Ecto neural progenitor cell (in vitro differentiated cells): ENCODE results near the gene KIF26B.

ENCODE experiments used
- DNase-seq: peaks from one replicate; pipeline ENCODE4 v3.0.0-alpha.2; 2018; ENCODE audit warnings: low spot score

KIF26B gene

GRCh38 chr1:245465666-245466065 lies 310.9 kb downstream of the KIF26B start:
- DNase-seq: no peak

DNA sequence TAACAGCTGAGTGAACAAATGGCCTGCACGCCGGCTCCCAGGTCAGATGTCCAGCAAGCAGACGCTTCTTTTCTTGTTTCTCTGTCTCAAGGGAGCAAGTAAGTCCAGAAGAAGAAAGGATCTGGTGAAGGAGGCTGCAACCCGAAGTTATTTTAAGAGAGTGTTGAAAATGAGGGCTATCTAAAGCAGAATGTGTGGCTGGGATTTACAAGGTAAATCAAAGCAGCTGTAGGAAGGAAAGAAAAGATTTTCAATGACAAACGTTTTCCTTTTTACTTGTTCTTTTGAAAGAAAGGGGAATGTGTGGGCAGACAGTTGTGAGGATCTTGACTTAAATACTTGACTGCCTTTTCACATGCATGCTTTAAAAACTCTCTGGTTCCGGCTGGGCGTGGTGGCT lies 311.5 kb downstream of the KIF26B start:
- DNase-seq: no peak

GRCh38 chr1:245467804-245468203 lies 313.0 kb downstream of the KIF26B start:
- DNase-seq: no peak

DNA sequence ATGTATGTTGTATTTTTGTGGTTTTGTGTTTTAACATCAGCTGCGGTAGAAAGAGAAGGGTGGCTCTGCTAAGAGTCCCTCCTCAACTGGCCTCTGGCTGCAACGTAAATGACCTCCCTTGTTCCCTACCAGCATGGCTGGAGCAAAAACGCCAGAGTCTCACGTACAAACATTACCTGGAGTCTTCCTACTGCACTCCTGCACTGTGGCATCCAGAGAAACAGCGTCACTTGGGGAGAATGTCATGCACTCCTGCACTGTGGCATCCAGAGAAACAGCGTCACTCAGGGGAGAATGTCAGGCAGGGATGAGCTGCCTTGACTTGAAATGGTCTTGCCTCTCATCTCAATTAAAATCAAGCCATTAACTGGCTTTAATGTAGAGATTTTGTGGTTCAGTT lies 314.2 kb downstream of the KIF26B start:
- DNase-seq: no peak

GRCh38 chr1:245469734-245470133 lies 314.9 kb downstream of the KIF26B start:
- no peak for DNase-seq

- no peak for DNase-seq
These were observed 320.3 kb downstream of the KIF26B start for GRCh38 chr1:245475126-245475525.

DNA sequence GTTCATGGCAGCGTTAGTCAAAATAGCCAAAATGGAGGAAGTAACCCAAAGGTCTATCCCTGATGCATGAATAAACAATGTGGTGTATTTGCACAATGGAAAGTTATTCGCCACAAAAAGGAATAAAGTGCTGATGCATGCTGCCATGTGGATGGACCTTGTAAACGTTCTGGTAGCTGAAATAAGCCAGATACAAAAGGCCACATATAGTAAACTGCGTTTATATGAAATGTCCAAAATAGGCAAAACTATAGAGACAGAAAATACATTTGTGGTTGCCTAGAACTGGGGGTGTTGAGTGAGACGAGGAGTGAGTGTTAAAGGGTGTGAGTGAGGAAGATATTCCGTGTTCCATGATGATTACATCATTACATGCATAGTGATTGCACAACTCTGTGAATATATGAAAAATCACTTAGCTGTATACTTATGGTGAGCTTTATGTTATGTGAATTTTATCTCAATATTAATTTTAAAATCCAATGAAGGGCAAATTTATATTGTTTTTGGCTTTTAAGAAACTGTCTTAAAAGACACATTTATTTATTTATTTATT lies 321.3 kb downstream of the KIF26B start:
- no peak for DNase-seq

DNA sequence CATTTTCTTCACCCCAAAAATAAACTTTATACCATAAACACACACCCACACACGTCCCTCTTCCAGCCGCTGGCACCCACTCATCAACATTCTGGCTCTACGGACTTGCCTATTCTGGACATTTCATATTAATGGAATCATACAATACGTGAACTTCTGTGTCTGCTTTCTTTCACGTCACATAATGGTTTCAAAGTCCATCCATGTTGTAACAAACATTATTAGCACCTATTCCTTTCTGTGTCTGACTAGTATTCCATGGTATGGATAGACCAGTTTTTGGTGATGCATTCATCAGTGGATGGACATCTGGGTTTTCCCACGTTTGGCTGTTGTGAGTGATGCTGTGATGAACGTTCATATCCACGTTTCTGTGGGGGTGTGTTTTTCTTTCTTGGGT lies 323.2 kb downstream of the KIF26B start:
- no peak for DNase-seq

DNA sequence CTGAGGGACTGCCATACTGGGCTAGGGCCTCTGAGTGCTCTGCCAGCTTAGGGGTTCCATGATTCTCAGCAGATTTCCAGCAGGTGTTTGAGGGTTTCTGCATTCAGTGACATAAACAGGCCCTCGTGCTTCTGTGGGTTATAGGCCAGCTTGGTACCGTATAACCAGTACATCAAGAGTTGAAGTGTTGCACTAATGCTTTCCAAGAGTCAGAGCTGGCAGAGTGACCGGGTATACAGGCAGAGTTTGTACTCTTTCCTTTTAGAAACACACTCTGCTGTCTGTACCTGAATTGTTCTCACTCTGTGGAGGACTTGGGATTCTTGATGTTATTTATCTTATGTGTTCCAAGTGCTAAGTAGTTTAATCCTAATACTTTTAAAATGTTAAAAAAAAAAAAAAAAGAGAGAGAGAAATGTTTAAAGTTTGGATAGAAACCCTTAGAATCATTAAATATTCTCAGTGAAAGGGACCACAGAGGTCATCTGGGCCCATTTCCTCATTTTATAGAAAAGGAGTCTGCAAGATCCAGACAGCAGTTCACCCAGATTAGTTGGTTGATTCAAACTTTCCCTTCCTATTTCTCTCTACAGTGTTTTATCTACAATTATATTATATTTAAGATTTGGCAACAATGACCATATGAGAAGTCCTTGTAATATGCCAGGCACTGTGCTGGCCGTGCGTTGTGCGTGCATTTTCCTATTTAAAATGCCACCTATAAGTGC lies 325.8 kb downstream of the KIF26B start:
- DNase-seq: no peak

- no peak for DNase-seq
These were observed 326.5 kb downstream of the KIF26B start for GRCh38 chr1:245481261-245481660.

DNA sequence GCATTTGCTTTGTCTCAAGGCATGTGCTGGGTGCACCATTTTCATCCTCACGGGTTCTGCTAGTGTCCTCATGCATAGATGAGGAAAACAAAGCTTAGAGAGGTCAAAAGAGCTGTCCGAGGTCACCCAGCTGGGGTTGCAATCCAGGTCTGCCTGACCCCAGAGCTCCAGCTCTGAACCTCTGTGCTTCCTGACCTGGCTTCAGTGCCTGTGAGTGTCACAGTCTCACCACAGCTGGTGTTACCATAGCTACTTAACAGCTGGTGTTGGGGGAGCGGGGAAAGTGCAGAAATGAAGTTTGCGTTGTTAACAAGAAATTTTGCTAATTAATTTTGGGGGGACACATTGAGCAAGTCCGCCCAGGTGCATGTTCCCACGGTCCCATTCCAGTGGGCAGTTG lies 328.5 kb downstream of the KIF26B start:
- DNase-seq: no peak

GRCh38 chr1:245484176-245484575 lies 329.4 kb downstream of the KIF26B start:
- DNase-seq: no peak

DNA sequence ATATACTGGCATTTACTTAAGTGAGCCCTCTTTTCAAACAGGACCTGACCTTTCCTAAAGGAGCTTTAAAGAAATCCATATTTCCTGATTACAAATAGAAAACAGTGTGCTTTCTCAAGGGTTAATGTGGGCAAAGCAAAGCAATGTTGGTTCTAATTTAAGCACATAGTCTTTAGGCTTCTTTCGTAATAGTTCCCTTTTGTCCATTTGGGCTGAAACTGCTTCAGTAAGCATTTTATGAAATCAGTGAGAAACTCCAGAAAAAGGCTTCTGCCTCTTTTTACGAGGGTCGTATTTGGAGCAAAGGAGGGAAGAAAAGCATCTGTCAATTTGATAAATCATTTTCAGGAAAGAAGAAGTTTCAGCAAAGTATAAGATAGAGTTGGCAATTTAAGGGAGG lies 331.2 kb downstream of the KIF26B start:
- no peak for DNase-seq

- no peak for DNase-seq
These were observed 332.1 kb downstream of the KIF26B start for GRCh38 chr1:245486775-245487470.

GRCh38 chr1:245488346-245489129 lies 333.8 kb downstream of the KIF26B start:
- DNase-seq: no peak

DNA sequence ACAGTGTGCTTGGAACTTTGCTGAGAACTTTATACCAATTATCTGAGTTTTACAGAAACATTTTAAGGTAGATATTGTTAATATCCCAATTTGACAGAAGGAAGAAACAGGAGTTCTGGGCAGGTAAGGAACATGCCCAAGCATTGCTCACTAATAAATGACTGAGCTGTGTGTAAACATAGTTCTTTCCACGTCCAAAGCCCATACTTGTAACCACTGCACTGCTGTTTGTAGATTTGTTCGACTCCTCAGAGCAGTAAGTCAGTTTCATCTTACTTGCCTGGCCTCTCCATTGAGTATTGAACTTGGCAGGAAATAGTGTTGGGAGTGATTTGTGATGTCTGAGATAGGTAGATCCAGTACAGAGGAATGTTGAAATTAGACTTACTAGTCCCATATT lies 335.1 kb downstream of the KIF26B start:
- DNase-seq: no peak

DNA sequence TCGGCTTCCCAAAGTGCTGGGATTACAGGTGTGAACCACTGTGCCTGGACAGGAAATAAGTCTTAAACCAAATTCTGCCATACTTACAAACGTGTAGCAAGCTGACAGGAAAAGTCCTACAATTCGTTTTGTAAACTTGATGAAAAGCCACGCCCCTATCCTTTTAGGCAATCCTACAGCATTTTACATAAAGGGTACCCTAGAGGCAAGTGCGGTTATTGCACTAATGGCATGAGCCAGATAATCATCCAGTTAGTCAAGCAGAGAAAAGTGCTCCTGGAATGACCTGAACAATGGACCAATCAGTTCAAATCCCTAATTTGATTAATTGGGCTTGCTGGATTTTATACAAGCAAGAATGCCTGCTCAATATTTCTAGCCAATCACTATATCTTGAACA lies 338.2 kb downstream of the KIF26B start:
- no peak for DNase-seq

GRCh38 chr1:245495681-245496080 lies 340.9 kb downstream of the KIF26B start:
- no peak for DNase-seq

DNA sequence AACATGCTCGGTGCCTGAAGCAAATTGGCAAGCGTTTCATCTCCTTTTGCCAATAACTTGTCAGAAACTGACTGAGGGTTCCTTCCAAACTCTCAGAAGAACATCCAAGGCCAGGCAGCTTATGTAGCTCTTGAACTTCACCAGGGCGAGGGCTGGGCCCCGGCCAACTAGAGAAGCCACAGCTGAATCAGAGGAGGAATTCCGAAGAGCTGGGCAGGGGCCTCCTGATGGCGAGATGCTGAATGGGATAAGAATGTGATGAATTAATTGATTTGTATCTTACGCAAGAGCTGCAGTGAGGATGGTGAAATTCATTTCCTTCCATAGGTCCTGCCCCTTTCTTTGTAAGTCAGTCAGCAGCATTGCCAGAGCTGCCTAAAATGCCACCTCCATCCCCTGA lies 345.8 kb downstream of the KIF26B start:
- DNase-seq: no peak

GRCh38 chr1:245501633-245502032 lies 346.8 kb downstream of the KIF26B start:
- DNase-seq: no peak

GRCh38 chr1:245503548-245503947 lies 348.8 kb downstream of the KIF26B start:
- DNase-seq: no peak

GRCh38 chr1:245510144-245510543 lies 355.4 kb downstream of the KIF26B start:
- no peak for DNase-seq
